ENCODE measurements around the gene MED13.

DNA sequence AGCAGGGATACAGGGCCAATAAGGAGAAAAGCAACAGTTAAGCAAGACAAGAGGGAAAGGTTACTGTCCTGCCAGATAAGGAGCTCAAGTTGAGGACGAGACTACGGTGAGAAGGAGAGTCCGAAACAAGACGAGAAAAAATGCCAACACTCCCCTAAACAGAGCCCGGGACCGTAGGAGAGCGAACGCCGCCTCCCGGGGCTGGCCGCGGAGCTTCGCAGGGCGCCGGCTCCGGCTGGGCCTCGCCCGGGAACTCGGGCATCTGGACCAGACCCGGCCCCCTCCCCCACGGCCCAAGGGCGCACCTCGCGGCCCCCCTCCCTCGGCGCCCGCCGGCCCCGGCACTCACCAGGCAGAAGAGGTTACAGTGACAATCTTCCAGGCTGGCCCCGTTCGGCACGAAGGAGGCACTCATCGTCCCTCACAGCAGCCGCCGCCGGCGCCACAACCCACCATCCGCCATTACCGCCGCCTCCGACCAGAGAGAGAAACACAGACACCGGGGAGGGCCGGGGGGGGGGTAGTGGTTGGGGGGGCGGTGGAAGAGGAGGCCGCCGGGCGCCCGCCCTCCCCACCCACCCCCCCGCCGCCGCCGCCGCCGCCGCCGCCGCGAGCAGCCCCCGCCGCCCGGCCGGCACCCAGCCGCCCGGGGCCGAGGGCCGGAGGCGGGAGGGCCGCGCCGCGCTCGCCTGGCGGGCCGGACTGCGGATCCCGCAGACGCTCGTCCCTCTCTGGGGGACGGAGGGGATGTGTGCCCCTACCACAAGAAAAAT is at the start of gene MED13:
- TF ChIP-seq, protein P1, sequence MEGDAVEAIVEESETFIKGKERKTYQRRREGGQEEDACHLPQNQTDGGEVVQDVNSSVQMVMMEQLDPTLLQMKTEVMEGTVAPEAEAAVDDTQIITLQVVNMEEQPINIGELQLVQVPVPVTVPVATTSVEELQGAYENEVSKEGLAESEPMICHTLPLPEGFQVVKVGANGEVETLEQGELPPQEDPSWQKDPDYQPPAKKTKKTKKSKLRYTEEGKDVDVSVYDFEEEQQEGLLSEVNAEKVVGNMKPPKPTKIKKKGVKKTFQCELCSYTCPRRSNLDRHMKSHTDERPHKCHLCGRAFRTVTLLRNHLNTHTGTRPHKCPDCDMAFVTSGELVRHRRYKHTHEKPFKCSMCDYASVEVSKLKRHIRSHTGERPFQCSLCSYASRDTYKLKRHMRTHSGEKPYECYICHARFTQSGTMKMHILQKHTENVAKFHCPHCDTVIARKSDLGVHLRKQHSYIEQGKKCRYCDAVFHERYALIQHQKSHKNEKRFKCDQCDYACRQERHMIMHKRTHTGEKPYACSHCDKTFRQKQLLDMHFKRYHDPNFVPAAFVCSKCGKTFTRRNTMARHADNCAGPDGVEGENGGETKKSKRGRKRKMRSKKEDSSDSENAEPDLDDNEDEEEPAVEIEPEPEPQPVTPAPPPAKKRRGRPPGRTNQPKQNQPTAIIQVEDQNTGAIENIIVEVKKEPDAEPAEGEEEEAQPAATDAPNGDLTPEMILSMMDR (IDR thresholded peaks at IDR 0.05): no peak
- TF ChIP-seq POLR2A (IDR thresholded peaks at IDR 0.05): no peak
- TF ChIP-seq POLR2AphosphoS5 (IDR thresholded peaks at IDR 0.05): no peak
- TF ChIP-seq EP300 (IDR thresholded peaks at IDR 0.05): no peak

Data from stomach (tissue), 4 donors.